ENCODE data around the gene ZNF628.
"Not testable (repeated sequence)": the region's sequence is repeated elsewhere in the genome, so short reads cannot be mapped to it uniquely, and the experiment has no call there.

ZNF628 gene

GRCh38 chr19:55442372-55442961, 34.0 kb upstream of the ZNF628 start:
- DNase-seq (ENCODE audit: extremely low read depth, low read depth), result no peak
- H3K4me3 ChIP-seq (replicated peaks; ENCODE audit: low read depth, low read length), result no peak overlapping the region
- no peak for TF ChIP-seq CTCF (IDR thresholded peaks at IDR 0.05; ENCODE audit: low read depth, low read length, missing control alignments)

GRCh38 chr19:55443045-55443823, 33.2 kb upstream of the ZNF628 start, which contains the start of gene SHISA7:
TSS of gene SHISA7 (minus strand) at chr19:55443300. CDS start at chr19:55442863, 437 bp downstream.
- no peak for TF ChIP-seq CTCF (IDR thresholded peaks at IDR 0.05; ENCODE audit: low read depth, low read length, missing control alignments)
- H3K4me3 ChIP-seq (replicated peaks; ENCODE audit: low read depth, low read length), result no peak within 1 kb of the TSS
- no peak for DNase-seq (ENCODE audit: extremely low read depth, low read depth)

- no peak for TF ChIP-seq CTCF (IDR thresholded peaks at IDR 0.05; ENCODE audit: low read depth, low read length, missing control alignments)
- DNase-seq (ENCODE audit: extremely low read depth, low read depth), result no peak
- no peak overlapping the region for H3K4me3 ChIP-seq (replicated peaks; ENCODE audit: low read depth, low read length)
Measured at GRCh38 chr19:55443824-55444480, 32.5 kb upstream of the ZNF628 start.

GRCh38 chr19:55444646-55445045, 31.8 kb upstream of the ZNF628 start:
- no peak for DNase-seq (ENCODE audit: extremely low read depth, low read depth)
- H3K4me3 ChIP-seq (replicated peaks; ENCODE audit: low read depth, low read length), result no peak overlapping the region
- TF ChIP-seq CTCF (IDR thresholded peaks at IDR 0.05; ENCODE audit: low read depth, low read length, missing control alignments), result no peak

GRCh38 chr19:55446060-55446459, 30.4 kb upstream of the ZNF628 start:
- no peak overlapping the region for H3K4me3 ChIP-seq (replicated peaks; ENCODE audit: low read depth, low read length)
- no peak for DNase-seq (ENCODE audit: extremely low read depth, low read depth)
- no peak for TF ChIP-seq CTCF (IDR thresholded peaks at IDR 0.05; ENCODE audit: low read depth, low read length, missing control alignments)

GRCh38 chr19:55447421-55448174, 28.8 kb upstream of the ZNF628 start:
- TF ChIP-seq CTCF (IDR thresholded peaks at IDR 0.05; ENCODE audit: low read depth, low read length, missing control alignments), result no peak
- H3K4me3 ChIP-seq (replicated peaks; ENCODE audit: low read depth, low read length), result no peak overlapping the region
- no peak for DNase-seq (ENCODE audit: extremely low read depth, low read depth)

GRCh38 chr19:55448175-55448490, 28.3 kb upstream of the ZNF628 start:
- H3K4me3 ChIP-seq (replicated peaks; ENCODE audit: low read depth, low read length), result not testable (repeated sequence)

More at GRCh38 chr19:55448175-55448490, 28.3 kb upstream of the ZNF628 start:
- not testable (repeated sequence) for DNase-seq (ENCODE audit: extremely low read depth, low read depth)

All from HFF-Myc (cell line).